EL (cell line): ENCODE measurements around the gene NECTIN3.

Source experiments
- DNase-seq: peaks from one replicate; pipeline ENCODE4 v3.0.0-alpha.2; 2016

NECTIN3 gene, protein sequence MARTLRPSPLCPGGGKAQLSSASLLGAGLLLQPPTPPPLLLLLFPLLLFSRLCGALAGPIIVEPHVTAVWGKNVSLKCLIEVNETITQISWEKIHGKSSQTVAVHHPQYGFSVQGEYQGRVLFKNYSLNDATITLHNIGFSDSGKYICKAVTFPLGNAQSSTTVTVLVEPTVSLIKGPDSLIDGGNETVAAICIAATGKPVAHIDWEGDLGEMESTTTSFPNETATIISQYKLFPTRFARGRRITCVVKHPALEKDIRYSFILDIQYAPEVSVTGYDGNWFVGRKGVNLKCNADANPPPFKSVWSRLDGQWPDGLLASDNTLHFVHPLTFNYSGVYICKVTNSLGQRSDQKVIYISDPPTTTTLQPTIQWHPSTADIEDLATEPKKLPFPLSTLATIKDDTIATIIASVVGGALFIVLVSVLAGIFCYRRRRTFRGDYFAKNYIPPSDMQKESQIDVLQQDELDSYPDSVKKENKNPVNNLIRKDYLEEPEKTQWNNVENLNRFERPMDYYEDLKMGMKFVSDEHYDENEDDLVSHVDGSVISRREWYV

DNA sequence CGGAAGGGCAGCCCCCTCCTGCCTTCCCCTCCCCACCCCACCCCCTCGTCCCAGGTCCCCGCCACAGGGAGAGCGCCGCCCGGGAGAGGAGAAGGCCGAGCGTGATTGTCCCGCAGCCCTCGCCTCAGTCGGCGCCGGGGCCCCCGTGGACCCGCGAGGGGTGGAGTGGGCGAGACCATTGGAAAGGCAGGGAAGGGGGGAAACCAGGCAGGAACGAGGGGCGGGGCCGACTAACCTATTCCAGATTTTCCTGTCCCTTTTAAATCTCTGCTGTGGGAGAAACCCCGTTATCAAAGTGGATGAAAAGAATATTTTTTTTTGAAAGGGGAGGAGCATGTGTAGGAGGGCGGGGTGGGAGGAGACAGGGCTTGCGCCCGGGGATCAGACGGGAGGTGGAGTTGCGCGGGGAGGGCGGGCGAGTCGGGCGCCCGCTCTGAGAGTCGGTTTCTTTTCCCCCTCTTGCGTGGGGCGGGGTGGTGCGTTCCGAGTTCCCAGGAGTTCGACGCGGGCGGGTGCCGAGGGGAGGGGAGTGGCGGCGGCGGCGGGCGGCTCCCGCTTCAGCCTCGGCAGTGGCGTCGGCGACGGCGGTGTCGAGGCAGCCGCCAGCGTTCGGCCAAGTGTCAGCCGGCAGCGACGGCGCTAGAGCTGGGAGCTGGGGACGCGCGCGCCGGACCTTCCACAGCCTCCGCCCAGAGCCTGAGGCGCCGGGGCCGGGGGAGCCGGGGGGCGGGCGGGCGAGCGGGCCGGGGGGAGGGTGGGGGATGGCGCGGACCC lies at the start of gene NECTIN3:
Gene NECTIN3, plus strand, starts transcription at position 560 of the 774 bp plus-strand sequence. Its CDS starts 202 bp downstream, at position 762.
- DNase-seq: peak; percentile 97

DNA sequence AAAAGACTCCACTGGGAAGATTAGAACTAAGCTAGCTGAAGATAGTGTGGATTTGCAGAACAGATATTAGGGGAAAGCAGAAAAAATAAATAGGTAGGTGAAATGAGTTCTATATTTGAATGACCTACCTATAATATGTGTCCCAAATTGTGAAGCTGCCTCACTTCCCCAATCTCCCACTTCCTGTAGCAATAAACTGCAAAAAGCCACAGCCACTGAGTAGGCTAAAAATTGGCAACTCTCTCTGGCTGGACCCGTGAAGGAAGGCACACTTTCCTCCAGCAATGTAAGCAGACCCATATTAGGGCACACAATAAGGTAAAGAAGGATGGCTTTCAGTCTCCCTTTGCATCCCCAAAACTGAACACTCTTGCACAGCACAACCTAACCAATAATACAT lies 43.7 kb upstream of the NECTIN3 start:
- DNase-seq: no peak

DNA sequence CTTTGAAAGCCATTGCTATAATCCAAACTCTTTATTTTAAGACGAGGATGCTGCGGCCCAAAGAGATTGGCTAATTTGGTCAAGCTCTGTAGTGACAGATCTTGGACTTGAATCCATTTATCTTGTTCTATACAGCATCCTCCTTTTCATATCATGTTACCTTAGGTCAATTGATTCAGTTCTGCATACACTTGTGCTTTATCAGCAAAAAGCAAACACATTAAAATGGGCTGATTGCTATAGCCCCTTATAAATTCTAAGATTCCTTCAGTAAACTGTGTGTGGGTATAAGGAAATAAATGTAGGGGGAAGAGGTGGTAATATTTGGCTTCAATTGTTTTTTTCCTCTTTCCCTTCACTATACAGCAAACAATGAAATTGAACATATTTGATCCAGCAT lies 40.1 kb upstream of the NECTIN3 start:
- DNase-seq: no peak

DNA sequence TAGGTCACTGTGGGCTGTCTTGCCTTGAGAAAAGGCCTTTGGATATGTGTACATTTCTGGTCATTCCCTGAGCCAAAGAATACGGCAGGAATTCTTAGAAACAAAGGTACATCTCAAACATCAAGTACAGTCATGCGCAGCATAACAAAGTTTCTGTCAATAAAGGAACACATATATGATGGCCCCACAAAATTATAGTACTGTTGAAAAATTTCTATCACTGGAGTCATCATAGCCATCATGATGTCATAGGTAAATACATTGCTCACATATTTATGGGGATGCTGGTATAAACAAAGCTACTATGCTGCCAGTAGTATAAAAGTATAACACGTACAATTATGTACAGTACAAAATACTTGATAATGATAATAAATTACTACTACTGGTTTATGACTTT lies 38.9 kb upstream of the NECTIN3 start:
- peak; percentile 9 for DNase-seq

DNA sequence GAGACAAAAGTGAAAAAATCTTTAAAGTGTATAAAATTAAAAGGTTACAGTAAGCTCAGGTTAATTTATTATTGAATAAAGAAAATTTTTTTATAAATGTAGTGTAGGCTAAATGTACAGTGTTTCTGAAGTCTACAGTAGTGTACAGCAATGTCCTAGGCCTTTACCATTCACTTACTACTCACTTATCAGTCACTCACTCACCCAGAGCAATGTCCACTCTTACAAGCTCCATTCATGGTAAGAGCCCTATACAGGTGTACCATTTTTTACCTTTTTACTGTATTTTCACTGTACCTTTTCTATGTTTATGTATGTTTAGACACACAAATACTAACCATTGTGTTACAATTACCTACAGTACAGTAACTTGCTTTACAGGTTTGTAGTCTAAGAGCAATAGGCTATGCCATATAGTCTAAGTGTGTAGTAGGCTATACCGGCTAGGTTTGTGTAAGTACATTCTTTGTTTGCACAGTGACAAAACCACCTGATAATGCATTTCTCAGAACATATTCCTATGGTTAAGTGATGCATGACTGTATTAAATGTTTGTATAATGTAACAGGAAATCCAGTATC lies 38.1 kb upstream of the NECTIN3 start:
- DNase-seq: no peak

DNA sequence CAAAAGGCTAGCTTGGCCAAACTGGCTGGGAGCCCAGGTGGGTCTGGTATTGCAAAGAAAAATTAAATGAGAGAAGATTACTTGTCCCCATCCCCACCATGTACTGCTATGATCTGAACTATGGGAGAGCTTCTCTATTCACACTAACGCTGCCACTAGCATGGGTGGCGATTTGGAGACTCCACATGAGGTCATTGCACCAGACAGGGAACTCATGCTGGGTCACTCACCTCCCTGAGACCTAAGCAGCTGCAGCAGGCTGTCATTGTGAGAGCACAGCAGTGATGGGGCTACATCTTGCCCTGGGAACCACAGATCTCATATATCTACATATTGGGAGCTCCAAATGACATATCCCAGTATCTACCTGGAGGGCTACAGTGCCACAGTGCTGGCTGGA lies 36.3 kb upstream of the NECTIN3 start:
- no peak for DNase-seq

DNA sequence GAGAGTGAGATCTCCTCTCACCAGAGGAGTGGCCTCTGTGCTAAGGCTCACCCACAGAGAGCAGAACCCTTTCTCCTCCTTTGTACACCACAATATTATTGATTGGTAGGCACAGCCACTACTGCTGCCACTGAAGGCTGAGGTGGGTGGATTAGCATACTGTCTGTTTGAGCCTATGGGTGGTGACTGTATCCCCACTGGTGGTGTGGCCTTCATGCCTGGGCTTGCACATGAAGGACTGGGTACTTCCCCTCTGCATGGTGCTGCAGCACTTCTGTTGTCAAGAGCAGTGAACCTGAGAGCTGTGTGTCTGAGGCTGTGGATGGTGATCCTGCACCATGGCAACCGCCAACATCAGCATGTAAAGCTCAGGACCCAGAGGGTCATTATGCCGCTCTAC lies 35.7 kb upstream of the NECTIN3 start:
- no peak for DNase-seq

DNA sequence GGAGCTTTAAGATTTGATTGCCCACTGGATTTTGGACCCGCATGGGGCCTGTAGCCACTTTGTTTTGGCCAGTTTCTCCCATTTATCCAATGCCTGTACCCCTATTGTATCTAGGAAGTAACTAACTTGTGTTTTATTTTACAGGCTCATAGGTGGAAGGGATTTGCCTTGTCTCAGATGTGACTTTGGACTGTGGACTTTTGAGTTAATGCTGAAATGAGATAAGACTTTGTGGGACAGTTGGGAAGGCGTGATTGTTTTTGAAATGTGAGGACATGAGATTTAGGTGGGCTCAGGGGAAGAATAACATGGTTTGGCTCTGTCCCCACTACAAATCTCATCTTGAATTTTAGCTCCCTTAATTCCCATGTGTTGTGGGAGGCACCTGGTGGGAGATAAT lies 30.7 kb upstream of the NECTIN3 start:
- no peak for DNase-seq

DNA sequence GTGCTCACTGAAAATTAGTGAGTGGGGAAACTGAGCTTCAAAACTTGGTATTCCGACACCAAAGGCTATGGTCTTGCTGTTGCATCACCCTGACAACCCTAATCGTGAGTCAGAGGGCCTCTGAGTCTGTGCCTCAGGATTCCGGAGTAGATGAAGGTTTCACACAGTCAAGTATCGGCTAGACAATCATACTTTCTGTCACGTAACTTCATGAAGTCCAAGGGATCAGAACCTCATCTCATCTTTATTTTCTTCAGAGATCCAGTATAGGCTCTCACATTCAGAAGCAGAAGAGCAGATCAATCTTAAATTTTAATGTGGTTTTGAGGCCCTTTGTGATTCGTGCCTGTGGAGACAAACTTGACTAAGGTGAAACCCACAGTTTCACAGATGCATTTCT lies 26.1 kb upstream of the NECTIN3 start:
- DNase-seq: no peak

DNA sequence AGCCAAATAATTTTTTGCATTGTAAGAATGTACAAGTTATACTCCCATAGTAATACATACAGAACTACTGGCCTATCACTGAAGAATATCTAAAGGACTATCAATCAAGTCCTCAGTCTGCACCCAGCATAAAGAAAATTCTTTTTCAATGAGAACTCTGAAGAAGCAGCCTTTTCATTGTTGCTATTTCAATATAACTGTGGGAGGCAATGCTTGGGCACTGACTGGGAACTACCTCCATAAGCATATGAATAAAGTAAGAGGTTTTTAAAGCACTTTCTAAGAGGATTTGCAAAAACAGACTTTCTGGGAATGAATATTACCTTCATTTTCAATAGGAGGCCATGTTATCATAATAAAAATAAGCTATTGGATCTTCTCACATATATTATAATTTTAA lies 24.6 kb upstream of the NECTIN3 start:
- no peak for DNase-seq

DNA sequence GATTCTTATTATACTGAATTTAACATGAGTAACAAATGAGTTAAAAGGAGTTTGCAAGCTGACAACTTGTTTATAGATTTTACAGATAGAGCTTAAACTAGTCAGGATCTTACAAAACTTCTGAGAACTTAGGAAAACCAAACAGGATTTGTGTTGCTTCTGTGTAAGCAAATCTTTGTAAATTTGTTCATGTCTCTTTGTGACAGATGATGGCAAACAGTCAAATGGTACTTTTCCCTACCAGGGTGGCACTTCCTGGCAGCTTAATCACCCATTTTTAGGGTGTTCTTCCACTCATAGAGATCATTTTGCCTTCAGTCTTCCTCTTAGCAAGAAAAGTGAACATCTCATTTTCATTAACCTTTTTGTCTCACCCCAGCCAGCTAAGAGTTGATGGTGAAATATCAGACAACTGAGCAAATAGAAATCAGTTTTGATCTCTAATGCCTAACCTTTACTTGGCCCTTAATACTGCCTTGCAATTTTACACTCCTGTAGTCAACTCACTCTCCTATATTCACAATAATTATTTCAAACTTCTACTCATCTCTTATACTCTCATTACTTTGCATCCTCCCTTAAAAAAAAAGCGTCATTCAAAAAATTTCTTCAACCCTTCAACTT lies 23.7 kb upstream of the NECTIN3 start:
- DNase-seq: no peak

DNA sequence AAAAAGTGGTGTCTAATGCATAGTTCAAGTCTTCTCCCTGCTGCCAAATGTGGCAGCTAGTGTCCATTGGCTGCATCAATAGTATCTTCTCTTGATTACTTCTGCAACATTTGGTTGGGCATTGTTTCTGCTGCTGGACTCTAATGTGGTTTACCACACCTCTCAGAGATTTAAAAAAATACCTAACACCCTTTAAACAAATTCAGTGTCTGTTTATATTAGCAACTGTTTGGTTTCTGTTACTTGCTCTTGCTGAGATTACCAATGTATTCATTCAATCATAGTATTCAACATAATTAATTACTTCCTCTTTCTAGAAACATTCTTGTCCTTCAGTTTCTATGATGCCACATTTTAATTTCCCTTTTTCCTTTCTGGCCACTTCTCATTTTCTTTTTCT lies 20.3 kb upstream of the NECTIN3 start:
- no peak for DNase-seq

DNA sequence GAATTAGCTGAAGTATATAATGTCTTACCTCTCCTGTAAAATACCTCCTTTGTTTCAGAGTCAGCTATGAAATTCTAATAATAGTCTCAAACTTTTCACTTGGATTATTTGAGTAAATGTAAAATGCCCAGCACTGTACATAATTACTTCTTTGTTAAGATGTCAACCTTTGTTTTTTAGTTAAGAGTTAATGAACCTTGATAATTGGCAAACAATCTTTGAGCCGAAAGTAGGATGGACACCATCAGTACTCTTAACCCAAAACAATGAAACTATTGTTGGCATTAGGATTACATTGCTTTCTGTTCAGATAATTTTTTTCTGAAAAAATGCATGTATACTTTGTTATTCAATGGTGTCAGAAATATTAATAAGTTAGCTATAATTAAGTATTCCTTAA lies 3.0 kb upstream of the NECTIN3 start:
- DNase-seq: no peak

DNA sequence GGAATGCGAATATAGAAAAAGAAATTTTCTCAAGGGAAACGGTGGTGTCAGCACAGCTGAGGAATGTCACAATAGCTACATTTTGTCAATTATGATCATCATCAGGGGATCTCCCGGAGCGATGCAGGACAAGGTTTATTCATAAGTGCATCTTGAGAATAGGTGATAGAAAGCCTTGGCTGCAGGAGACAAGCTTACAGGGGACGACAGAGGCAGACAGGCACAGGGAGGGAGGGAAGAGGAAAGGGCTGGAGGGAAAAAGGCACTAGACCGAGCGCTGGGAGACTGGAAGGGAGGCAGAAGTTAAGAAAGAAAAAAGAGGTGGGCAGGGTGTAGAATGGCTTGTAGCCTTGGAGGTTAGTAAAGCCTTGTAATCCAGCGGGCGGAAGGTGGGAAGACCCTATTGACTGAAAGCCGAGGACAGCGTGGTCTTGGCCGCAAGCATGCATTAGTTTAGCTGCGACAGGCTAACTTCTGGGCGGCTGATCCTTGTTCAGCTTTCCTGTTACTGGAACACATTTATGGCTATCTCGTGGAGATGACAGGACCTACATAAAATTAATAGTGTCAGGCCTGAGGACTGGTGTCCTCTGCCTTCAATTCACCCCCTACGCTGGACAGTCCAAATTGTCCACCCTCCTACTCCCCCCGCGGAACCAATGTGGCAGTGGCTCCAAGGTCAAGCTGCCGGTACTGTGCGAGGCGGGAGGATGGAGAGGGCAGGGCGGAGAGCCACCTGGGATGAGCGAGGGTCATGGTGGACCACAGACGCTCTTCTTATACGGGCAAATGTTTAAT lies 1.4 kb upstream of the NECTIN3 start:
- DNase-seq: peak; percentile 22

DNA sequence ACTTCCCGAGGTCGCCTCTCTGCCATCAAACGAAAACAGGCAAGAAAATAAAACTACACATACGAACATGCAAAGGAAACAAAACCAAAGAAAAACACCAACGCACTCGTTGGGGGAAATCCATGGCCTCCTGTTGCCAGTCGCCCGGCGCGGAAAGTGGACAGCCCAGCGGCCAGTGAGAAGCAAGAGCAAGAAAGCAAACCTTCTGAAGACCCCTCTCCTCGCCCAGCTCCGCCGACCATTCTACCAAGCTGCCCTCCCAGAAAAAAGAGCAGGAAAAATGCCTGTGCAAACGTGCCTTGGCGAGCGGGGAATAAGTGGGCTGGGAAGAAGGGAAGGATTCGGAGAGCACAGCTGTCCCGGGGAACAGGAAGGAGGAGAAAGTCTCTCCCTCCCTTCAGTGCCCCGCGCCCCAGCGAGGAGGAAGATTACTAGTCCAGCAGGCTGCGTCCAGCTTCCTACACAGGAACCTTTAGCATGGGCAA lies 802 bp upstream of the NECTIN3 start:
- DNase-seq: no peak

DNA sequence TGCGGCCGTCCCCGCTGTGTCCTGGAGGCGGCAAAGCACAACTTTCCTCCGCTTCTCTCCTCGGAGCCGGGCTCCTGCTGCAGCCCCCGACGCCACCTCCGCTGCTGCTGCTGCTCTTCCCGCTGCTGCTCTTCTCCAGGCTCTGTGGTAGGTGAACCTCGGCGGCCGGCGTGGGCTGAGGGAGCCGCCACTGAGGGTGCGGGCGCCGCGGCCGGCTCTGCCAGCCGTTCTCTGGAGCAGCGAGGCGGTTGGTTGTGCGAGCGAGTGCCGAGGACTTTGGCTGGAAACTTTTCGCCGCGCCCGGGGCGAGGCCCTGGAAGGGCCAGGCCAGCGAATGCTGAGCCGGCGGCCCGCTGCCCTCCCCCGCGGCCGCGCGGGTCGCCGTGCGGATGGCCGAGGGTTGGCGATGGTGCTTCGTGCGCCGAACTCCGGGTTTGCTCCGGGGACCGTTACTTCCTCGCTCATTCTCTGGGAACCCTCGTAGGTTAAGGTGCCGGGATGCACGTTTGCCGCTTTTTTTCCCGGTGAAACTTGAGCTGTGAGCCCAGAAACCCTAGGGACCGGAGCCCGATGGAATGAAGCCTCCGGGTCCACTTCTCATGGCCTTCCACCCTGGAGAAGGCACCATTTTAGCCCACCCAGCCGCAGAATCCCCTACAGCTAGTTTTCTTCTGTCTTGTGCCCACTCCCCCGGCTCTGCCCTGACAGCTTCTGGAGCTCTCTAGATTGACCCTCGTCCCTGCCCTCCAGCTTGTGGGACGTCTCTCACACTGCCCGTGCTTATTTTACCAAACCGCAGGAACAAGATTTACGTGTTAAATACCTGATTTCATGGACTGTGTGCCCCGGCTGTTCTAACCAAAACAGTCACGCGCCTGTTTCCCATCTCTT lies 660 bp downstream of the NECTIN3 start:
- DNase-seq: peak; percentile 38

DNA sequence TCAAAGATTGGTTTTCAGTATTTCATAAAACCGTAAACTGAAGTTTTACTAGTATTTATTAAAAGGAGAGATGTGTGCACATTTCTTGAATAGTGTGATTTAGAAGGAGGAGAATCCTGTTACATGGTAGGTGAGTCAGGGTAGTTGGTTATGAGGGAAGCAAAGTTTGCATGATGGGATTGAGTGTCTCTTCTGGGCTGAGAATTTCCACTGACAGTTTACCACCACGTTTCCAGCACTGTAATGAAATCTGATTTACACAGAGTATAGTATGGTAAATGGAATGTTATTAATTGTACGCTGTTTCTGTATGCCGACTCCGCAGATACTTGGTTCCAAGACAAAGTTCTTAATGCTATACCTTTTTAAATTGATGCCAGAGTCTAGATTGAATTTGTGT lies 1.6 kb downstream of the NECTIN3 start:
- peak; percentile 51 for DNase-seq

DNA sequence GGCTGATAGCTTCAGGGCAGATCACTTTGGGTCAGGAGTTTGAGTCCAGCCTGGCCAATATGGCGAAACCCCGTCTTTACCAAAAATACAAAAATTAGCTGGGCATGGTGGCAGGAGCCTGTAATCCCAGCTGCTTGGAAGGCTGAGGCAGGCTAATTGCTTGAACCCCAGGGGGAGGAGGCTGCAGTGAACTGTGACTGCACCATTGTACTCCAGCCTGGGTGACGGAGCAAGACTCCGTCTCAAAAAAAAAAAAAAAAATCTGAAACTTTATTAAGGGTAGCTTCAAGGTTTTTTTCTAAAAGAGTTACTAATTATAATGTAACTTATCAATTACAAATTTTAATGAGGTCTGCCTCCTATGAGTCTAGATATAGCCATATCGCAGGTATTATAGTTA lies 5.1 kb downstream of the NECTIN3 start:
- no peak for DNase-seq

DNA sequence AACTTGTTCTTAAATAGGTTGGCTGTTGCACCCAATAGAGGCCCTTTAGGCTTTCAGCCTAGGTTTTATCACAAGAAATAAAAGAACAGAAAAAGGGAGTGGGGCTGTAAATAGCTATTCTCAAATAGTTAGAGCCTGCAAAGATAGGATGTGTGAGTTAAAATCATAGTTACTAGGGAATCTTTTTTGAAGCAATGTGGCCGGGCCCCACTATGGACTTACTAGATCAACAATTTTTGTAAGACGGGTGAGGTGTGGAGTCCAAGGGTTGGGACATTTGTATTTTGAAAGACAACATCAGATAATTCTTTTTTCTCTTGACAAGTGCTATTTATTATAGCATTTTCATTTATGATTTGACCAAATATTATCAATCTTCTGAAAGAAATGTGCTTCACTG lies 5.8 kb downstream of the NECTIN3 start:
- DNase-seq: no peak

DNA sequence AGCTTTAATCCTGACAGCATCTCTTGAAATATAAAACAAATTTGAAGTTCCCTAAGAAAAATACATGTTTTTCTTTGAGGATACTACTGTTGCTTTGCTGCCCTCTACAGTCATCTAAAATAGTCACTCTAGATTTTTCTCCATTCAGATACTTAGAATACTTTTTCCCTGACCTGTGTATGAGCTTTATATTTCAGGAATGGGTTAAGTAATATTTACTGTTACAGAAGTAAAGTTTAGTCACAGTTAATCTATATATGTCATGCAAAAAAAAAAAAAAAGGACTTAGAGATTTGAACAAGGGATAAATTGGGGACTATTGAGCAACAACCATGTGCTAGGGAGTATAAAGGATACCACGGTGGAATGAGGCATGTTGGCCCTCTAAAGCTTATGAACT lies 8.8 kb downstream of the NECTIN3 start:
- peak; percentile 72 for DNase-seq

DNA sequence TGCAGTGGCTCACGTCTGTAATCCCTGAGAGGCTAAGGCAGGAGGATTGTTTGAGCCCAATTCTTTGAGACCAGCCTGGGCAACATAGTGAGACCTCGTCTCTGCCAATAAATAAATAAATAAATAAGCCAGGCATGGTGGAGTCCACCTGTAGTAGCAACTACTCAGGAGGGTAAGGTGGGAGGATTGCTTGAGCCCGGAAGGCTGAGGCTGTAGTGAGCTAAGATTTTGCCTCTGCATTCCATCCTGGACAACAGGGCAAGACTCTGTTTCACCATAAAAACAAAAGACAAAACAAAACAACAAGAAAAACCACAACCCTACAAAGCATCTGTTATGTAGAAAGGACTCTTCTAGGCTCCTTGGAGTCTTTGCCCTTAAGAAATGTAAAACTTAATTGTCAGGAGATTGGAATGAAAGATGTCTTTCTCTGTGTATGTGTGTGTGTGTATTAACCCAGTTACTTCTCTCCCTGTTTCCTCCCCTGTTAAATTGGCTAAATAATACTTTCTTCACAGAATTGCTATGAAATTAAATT lies 9.5 kb downstream of the NECTIN3 start:
- DNase-seq: peak; percentile 68
